ENCODE measurements around the gene FAM174C. TPM values are rescaled to one million over a fixed set of nuclear protein-coding genes. Genes with fewer than 3 reads are reported as not detected.

FAM174C gene
- total RNA-seq, 1 donor from 2014 or later, result 32.7 TPM

- H3K4me3 Mint-ChIP-seq (ENCODE audit: unreplicated experiment), result peak overlapping the region; percentile 74
- H3K27me3 Mint-ChIP-seq (ENCODE audit: low read depth), result no peaks in the 10 kb centered on the region
- no peak for TF ChIP-seq CTCF (IDR thresholded peaks at IDR 0.05)
- no peak for DNase-seq (ENCODE audit: low spot score)
- H3K36me3 Mint-ChIP-seq (ENCODE audit: low read depth), result no peaks in the 10 kb centered on the region
- H3K4me1 Mint-ChIP-seq (ENCODE audit: low read depth), result peaks cover 3% of the 10 kb centered on the region
- no peak overlapping the region for H3K27ac Mint-ChIP-seq (ENCODE audit: unreplicated experiment)
- H3K9me3 Mint-ChIP-seq (ENCODE audit: low read depth), result no peaks in the 10 kb centered on the region
Measured at GRCh38 chr19:1286487-1287353, 11.4 kb downstream of the FAM174C start.

DNA sequence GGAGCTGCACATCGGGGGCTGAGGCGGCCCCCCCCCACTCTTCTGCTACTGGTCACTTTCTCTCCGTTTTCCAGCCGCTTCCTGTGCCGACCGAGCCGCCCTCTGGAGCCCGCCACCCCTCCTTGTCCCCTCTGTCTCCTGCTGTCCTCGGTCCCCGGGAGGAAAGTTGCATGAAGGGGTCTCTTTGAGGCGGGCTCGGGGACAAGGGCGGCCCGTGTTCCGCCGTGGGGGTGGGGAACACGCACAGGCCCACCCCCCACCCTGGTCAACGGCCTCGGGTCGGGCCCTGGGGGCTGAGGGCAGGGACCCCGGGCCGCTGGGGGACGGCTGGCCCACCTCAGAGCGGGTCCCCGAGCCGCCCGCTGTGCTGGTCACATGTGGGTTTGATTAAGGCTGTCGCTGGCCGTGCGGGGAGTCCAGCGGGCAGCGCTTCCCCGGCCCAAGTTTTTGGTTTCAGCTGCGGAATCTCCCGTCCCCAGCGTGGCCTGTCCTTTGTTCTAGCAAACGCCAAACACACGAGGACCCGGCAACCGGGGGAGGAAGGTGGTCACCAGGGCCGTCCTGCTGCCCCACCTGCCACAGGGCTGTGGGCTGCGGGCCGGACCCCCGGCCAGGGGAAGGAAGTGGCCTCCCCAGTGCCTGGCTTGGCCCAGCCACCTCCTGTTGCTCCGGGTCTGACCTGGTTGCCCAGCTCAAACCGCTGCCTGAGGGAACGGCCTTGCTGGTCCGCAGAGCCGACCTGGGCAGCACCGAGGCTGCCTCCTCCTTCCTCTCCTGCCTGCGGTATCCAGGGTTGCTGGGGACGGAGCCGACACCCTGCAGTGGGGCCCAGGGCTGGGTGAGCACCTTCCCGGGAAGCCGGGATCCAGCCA is 12.3 kb downstream of the FAM174C start:
- H3K9me3 Mint-ChIP-seq (ENCODE audit: low read depth), result no peaks in the 10 kb centered on the region
- DNase-seq (ENCODE audit: low spot score), result no peak
- peak overlapping the region; percentile 74 for H3K4me3 Mint-ChIP-seq (ENCODE audit: unreplicated experiment)
- no peak overlapping the region for H3K27ac Mint-ChIP-seq (ENCODE audit: unreplicated experiment)
- H3K4me1 Mint-ChIP-seq (ENCODE audit: low read depth), result peaks cover 3% of the 10 kb centered on the region
- no peak for TF ChIP-seq CTCF (IDR thresholded peaks at IDR 0.05)
- H3K27me3 Mint-ChIP-seq (ENCODE audit: low read depth), result peaks cover 2% of the 10 kb centered on the region
- H3K36me3 Mint-ChIP-seq (ENCODE audit: low read depth), result no peaks in the 10 kb centered on the region

DNA sequence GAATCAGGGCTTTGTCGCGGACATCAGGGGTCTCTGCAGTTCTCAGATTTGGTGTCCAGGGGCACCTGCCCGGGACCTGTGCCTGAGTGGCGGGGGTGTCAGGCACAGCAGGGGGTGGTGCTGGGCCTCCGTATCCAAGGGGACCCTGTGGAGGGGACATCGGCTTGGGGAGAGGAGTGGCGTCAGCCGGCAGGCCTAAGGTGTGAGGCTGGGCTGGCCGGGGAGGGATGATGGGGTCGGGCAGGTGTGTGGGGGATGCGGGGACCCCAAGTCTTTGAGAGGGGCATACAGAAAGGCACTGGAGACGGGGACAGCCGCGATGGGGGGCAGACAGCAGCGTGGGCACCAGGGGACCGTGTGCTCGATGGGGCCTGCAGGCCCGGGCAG is 12.9 kb downstream of the FAM174C start:
- Mint-ChIP-seq H3K9me3 (ENCODE audit: low read depth) (no peaks in the 10 kb centered on the region), H3K27ac (ENCODE audit: unreplicated experiment) (no peak overlapping the region), H3K4me3 (ENCODE audit: unreplicated experiment) (no peak overlapping the region), H3K4me1 (ENCODE audit: low read depth) (peaks cover 3% of the 10 kb centered on the region), H3K27me3 (ENCODE audit: low read depth) (peaks cover 2% of the 10 kb centered on the region), H3K36me3 (ENCODE audit: low read depth) (no peaks in the 10 kb centered on the region)
- no peak for DNase-seq (ENCODE audit: low spot score)
- TF ChIP-seq CTCF (IDR thresholded peaks at IDR 0.05), result no peak

GRCh38 chr19:1288833-1289685 is 13.7 kb downstream of the FAM174C start:
- no peak for TF ChIP-seq CTCF (IDR thresholded peaks at IDR 0.05)
- Mint-ChIP-seq H3K27me3 (ENCODE audit: low read depth) (peaks cover 2% of the 10 kb centered on the region), H3K36me3 (ENCODE audit: low read depth) (no peaks in the 10 kb centered on the region), H3K4me1 (ENCODE audit: low read depth) (peaks cover 3% of the 10 kb centered on the region), H3K4me3 (ENCODE audit: unreplicated experiment) (no peak overlapping the region), H3K9me3 (ENCODE audit: low read depth) (no peaks in the 10 kb centered on the region), H3K27ac (ENCODE audit: unreplicated experiment) (no peak overlapping the region)
- no peak for DNase-seq (ENCODE audit: low spot score)

GRCh38 chr19:1289686-1290025 is 14.3 kb downstream of the FAM174C start:
- H3K27me3 Mint-ChIP-seq (ENCODE audit: low read depth), result peaks cover 2% of the 10 kb centered on the region
- no peak overlapping the region for H3K4me3 Mint-ChIP-seq (ENCODE audit: unreplicated experiment)
- H3K4me1 Mint-ChIP-seq (ENCODE audit: low read depth), result peaks cover 3% of the 10 kb centered on the region
- H3K9me3 Mint-ChIP-seq (ENCODE audit: low read depth), result no peaks in the 10 kb centered on the region
- no peak overlapping the region for H3K27ac Mint-ChIP-seq (ENCODE audit: unreplicated experiment)
- DNase-seq (ENCODE audit: low spot score), result no peak
- no peaks in the 10 kb centered on the region for H3K36me3 Mint-ChIP-seq (ENCODE audit: low read depth)
- no peak for TF ChIP-seq CTCF (IDR thresholded peaks at IDR 0.05)

Data from chondrocyte (in vitro differentiated cells).